ENCODE data around the gene GFAP. TPM values are rescaled to one million over a fixed set of nuclear protein-coding genes. Genes with fewer than 3 reads are reported as not detected.
A peak's percentile ranks its signal among the peaks of the same experiment; 100 is the strongest.

GFAP gene
- total RNA-seq, 4 donors from 2014 or later: 0.33 to 2.3 (median 2.0) TPM; not detected in 1

DNA sequence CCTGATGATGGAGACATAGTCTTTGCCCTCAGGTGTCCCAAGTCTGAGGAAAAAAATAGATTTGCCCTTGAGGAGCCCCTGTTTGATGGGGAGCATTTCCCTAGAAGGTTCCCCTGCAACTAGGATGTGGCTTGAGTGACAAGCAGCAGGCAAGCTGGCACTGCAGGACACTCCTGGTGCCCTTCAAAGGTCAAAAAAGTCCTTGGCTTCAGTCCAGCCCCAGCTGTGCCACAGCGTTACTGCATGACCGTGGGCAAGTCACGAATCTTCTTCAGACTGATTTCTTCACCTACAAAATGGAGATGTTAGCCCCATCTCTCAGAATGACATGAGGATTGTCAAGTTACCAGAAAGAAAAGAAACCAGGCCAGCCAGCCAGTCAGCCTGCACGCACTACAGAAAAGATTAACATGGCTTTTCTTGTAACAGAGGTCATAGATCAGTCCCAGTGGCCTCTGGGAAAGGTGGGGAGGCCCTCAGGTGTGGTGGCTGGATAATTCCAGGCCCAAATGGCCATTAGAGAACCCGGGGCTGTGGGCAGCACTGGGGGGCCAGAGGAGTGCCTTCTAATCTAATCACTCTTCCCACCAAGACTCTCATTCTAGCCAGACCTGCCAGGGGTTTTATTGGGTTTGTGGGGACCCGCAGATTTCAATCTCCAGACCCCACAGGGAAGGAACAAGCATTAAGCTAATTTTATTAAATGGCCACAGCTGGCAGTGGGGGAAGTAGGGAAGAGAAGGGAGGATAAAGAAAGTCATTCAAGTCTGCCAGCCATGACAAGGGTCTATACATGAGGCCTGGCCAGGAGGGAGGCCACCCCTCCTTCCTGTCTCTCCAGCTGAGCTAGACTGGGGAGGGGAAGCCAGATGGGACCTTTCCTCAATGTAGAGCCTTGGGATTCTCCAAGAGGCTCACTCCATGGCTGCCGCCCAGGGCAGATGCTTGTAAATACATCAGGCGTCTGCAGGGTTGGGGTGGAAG is 42.0 kb upstream of the GFAP start:
- H3K4me3 ChIP-seq (replicated peaks in 1 of 3): no peak overlapping the region
- intact Hi-C loops (cut with DNase I): no loop called here
- H3K36me3 ChIP-seq: no peaks in the 10 kb centered on the region
- no peak for DNase-seq
- 88 to 93% methylated on average over 8 of the region's 8 CpGs for WGBS, 2 donors
- TF ChIP-seq POLR2A (IDR thresholded peaks at IDR 0.05): no peak
- TF ChIP-seq, protein P1, sequence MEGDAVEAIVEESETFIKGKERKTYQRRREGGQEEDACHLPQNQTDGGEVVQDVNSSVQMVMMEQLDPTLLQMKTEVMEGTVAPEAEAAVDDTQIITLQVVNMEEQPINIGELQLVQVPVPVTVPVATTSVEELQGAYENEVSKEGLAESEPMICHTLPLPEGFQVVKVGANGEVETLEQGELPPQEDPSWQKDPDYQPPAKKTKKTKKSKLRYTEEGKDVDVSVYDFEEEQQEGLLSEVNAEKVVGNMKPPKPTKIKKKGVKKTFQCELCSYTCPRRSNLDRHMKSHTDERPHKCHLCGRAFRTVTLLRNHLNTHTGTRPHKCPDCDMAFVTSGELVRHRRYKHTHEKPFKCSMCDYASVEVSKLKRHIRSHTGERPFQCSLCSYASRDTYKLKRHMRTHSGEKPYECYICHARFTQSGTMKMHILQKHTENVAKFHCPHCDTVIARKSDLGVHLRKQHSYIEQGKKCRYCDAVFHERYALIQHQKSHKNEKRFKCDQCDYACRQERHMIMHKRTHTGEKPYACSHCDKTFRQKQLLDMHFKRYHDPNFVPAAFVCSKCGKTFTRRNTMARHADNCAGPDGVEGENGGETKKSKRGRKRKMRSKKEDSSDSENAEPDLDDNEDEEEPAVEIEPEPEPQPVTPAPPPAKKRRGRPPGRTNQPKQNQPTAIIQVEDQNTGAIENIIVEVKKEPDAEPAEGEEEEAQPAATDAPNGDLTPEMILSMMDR (IDR thresholded peaks at IDR 0.05): no peak
- H3K9me3 ChIP-seq: no peaks in the 10 kb centered on the region
- no peak overlapping the region for H3K27ac ChIP-seq
- peaks cover 6 to 12% of the 10 kb centered on the region in 2 donors for H3K4me1 ChIP-seq
- H3K27me3 ChIP-seq: no peaks in the 10 kb centered on the region

DNA sequence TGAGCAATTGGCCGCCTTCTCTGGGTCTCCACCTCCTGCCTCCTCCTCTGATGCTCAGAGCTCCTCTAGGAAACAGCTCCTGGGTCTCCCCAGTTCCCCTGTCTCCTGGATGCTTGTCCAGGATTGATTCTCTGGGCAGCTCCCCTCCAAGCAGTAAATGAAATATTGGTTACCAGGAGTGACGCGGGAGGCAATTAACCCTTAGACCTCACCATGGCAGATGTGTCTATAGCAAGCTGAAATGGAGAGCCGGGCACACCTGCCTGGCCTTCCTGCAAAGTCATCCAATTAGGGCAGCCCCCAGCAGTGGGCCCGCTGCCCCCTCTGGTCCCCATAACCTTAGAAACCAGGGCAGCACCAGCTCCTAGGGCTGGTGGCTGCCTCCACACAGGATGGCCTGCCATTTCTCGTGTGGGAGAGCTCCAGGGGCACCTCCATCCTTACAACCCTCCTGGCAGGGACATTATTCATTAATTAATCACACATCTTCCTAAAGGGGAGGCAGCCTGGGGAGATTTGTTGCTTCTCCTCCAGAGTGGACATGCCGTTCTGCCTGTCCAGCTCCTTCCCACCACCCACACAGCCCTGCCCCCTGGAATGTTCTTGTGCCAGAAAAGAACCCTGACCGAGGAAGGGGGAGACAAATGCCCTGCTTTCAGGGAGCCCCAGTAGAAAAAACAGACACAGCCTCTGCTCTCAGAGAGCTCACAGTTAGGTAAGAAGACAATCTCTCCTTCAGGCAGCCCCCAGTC is 40.5 kb upstream of the GFAP start:
- WGBS, 2 donors: 86% methylated on average over 2 to 8 of the region's 8 CpGs
- no peaks in the 10 kb centered on the region for H3K27me3 ChIP-seq

DNA sequence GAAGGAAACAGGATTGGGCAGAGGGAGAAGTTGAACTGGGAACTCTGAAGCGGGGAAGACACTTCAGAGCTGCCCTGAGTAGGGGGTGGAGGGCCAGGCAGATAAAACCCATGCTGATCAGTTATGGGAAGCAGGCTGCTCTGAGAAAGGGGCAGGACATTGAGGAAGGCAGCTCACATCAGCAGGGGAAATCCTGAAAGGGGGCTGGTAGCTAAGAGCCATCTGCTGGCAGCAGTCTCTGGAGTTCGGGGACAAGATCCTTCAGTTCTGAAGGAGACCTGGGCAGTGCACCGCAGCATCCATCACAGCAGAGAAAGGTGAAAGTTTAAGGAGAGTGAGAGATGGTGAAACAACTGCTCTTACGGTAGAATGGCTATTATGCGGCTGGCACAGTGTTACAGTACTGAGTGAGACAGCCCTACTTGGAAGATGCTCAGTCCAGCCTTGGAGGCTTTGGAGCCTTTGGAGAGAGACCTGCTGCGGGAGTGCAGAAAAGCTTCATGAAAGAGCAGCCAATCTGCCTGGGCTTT is 37.7 kb upstream of the GFAP start:
- H3K27ac ChIP-seq: no peak overlapping the region
- H3K4me1 ChIP-seq: no peaks in the 10 kb centered on the region
- WGBS, 2 donors: 74 to 84% methylated on average over 6 of the region's 6 CpGs
- no peaks in the 10 kb centered on the region for H3K36me3 ChIP-seq
- H3K4me3 ChIP-seq (replicated peaks in 1 of 3): no peak overlapping the region
- TF ChIP-seq POLR2A (IDR thresholded peaks at IDR 0.05): no peak
- TF ChIP-seq, protein P1 (IDR thresholded peaks at IDR 0.05): no peak
- no peaks in the 10 kb centered on the region for H3K27me3 ChIP-seq
- DNase-seq: no peak
- no peaks in the 10 kb centered on the region for H3K9me3 ChIP-seq
- intact Hi-C loops (cut with DNase I): no loop called here

More for the DNA sequence above, 40.5 kb upstream of the GFAP start:
- Histone ChIP-seq H3K27ac (no peak overlapping the region), H3K9me3 (no peaks in the 10 kb centered on the region), H3K36me3 (no peaks in the 10 kb centered on the region), H3K4me1 (peaks cover 2 to 8% of the 10 kb centered on the region in 2 donors), H3K4me3 (replicated peaks in 1 of 3) (no peak overlapping the region)
- no peak for DNase-seq
- TF ChIP-seq POLR2A (IDR thresholded peaks at IDR 0.05): no peak
- TF ChIP-seq, protein P1 (IDR thresholded peaks at IDR 0.05): no peak
- intact Hi-C loops (cut with DNase I): no loop called here

DNA sequence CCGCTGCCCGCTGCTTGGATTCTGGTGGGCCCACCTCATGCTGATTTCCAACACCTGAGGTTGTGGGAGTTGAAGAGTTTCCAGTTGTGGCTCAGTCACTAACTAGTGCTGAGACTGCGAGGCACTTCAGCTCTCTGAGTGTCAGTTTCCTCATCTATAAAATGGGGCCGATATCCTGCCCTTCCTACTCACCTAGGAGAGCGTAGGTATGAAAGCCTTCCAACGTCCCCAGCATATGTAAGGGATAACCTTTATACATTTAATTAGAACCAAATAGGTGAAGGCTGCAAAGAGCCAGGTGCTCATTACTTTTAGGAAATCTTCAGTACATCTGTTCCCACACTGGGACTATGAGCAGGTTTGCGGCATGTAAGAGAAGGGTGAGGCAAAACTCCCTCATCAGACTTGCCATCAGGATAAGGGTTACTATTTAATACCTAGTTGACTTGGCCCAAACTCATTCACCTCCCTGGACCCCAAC is 33.1 kb upstream of the GFAP start:
- 74 to 85% methylated on average over 5 of the region's 7 CpGs for WGBS, 2 donors
- no peaks in the 10 kb centered on the region for H3K27me3 ChIP-seq
- H3K4me3 ChIP-seq (replicated peaks in 1 of 3): peak overlapping the region in 1 of 3 donors; percentile 31
- intact Hi-C loops (cut with DNase I): no loop called here
- H3K36me3 ChIP-seq: no peaks in the 10 kb centered on the region
- H3K9me3 ChIP-seq: no peaks in the 10 kb centered on the region
- H3K27ac ChIP-seq: no peak overlapping the region
- no peak for DNase-seq
- peaks cover 4% of the 10 kb centered on the region in 2 donors for H3K4me1 ChIP-seq
- no peak for TF ChIP-seq POLR2A (IDR thresholded peaks at IDR 0.05)
- TF ChIP-seq, protein P1 (IDR thresholded peaks at IDR 0.05): no peak
